ENCODE measurements around the gene SATB1. TPM values are rescaled to one million over a fixed set of nuclear protein-coding genes. Genes with fewer than 3 reads are reported as not detected.

The SATB1 gene
- total and polyA plus RNA-seq, 2 experiments from 2014 or later, result 17.4 to 28.9 TPM

DNA sequence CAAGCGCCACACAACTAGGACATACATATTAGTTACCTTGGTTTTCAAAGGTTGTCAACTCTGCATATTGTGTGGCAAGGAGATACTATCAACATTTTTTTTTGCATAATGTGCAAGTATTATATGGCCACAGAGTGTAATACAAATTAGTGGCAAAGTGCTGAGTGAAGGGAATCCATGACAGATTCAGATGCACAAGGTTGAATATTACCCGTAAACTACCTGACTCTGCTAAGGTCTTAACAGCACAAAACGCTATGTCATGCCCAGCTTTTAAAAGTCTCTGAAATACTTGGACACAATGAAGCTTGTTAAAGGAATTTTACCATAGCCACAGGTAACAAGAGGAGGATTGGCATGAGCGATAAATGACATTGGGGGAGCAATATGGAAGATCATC, 79.0 kb downstream of the SATB1 start:
- Mint-ChIP-seq H3K27ac (peak overlapping the region; percentile 94), H3K4me3 (no peak overlapping the region), H3K4me1 (peaks cover 84% of the 10 kb centered on the region), H3K27me3 (ENCODE audit: insufficient read depth, low read depth, poor library complexity) (peaks cover 3% of the 10 kb centered on the region), H3K9me3 (no peaks in the 10 kb centered on the region), H3K36me3 (ENCODE audit: low read depth) (peaks cover 14% of the 10 kb centered on the region; the same call in 2 of the 3 replicates)
- H3K9me2 ChIP-seq (ENCODE audit: insufficient read depth), result no peaks in the 10 kb centered on the region
- peak overlapping the region; percentile 94 for H3K27ac ChIP-seq (ENCODE audit: low read depth)
- H2AFZ ChIP-seq, result no peak overlapping the region
- no peaks in the 10 kb centered on the region for H3K27me3 ChIP-seq (ENCODE audit: insufficient read depth)
- no peaks in the 10 kb centered on the region for H3F3A ChIP-seq (replicated peaks; ENCODE audit: low read depth)
- peak overlapping the region; percentile 66 for H3K4me2 ChIP-seq
- no peaks in the 10 kb centered on the region for H4K20me1 ChIP-seq (replicated peaks; ENCODE audit: insufficient read depth)
- peak; percentile 54 for DNase-seq (ENCODE audit: low spot score)
- H3K79me2 ChIP-seq (replicated peaks; ENCODE audit: insufficient read depth), result no peaks in the 10 kb centered on the region
- H3K36me3 ChIP-seq (ENCODE audit: insufficient read depth), result no peaks in the 10 kb centered on the region
- peaks cover 76% of the 10 kb centered on the region for H3K4me1 ChIP-seq (ENCODE audit: insufficient read depth)
- ATAC-seq, result no peak; the same call in 2 of the 3 replicates
- H3K4me3 ChIP-seq, result no peak overlapping the region; the same call in 1 of the 2 replicates
- TF ChIP-seq CTCF (conservative IDR thresholded peaks at IDR 0.05; ENCODE audit: low read depth in 2 of 2) (no peak), NANOG (IDR thresholded peaks at IDR 0.05; ENCODE audit: borderline replicate concordance) (no peak), EZH2phosphoT487 (IDR thresholded peaks at IDR 0.05; ENCODE audit: unreplicated experiment) (no peak), EZH2 (IDR thresholded peaks at IDR 0.05; ENCODE audit: low read depth, unreplicated experiment) (no peak)
- TF ChIP-seq, protein P1, sequence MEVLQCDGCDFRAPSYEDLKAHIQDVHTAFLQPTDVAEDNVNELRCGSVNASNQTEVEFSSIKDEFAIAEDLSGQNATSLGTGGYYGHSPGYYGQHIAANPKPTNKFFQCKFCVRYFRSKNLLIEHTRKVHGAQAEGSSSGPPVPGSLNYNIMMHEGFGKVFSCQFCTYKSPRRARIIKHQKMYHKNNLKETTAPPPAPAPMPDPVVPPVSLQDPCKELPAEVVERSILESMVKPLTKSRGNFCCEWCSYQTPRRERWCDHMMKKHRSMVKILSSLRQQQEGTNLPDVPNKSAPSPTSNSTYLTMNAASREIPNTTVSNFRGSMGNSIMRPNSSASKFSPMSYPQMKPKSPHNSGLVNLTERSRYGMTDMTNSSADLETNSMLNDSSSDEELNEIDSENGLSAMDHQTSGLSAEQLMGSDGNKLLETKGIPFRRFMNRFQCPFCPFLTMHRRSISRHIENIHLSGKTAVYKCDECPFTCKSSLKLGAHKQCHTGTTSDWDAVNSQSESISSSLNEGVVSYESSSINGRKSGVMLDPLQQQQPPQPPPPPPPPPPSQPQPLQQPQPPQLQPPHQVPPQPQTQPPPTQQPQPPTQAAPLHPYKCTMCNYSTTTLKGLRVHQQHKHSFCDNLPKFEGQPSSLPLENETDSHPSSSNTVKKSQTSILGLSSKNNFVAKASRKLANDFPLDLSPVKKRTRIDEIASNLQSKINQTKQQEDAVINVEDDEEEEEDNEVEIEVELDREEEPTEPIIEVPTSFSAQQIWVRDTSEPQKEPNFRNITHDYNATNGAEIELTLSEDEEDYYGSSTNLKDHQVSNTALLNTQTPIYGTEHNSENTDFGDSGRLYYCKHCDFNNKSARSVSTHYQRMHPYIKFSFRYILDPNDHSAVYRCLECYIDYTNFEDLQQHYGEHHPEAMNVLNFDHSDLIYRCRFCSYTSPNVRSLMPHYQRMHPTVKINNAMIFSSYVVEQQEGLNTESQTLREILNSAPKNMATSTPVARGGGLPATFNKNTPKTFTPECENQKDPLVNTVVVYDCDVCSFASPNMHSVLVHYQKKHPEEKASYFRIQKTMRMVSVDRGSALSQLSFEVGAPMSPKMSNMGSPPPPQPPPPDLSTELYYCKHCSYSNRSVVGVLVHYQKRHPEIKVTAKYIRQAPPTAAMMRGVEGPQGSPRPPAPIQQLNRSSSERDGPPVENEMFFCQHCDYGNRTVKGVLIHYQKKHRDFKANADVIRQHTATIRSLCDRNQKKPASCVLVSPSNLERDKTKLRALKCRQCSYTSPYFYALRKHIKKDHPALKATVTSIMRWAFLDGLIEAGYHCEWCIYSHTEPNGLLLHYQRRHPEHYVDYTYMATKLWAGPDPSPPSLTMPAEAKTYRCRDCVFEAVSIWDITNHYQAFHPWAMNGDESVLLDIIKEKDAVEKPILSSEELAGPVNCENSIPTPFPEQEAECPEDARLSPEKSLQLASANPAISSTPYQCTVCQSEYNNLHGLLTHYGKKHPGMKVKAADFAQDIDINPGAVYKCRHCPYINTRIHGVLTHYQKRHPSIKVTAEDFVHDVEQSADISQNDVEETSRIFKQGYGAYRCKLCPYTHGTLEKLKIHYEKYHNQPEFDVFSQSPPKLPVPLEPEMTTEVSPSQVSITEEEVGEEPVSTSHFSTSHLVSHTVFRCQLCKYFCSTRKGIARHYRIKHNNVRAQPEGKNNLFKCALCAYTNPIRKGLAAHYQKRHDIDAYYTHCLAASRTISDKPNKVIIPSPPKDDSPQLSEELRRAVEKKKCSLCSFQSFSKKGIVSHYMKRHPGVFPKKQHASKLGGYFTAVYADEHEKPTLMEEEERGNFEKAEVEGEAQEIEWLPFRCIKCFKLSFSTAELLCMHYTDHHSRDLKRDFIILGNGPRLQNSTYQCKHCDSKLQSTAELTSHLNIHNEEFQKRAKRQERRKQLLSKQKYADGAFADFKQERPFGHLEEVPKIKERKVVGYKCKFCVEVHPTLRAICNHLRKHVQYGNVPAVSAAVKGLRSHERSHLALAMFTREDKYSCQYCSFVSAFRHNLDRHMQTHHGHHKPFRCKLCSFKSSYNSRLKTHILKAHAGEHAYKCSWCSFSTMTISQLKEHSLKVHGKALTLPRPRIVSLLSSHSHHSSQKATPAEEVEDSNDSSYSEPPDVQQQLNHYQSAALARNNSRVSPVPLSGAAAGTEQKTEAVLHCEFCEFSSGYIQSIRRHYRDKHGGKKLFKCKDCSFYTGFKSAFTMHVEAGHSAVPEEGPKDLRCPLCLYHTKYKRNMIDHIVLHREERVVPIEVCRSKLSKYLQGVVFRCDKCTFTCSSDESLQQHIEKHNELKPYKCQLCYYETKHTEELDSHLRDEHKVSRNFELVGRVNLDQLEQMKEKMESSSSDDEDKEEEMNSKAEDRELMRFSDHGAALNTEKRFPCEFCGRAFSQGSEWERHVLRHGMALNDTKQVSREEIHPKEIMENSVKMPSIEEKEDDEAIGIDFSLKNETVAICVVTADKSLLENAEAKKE (CRISPR knock-in tag; IDR thresholded peaks at IDR 0.05), result no peak
- TF ChIP-seq, protein P2, sequence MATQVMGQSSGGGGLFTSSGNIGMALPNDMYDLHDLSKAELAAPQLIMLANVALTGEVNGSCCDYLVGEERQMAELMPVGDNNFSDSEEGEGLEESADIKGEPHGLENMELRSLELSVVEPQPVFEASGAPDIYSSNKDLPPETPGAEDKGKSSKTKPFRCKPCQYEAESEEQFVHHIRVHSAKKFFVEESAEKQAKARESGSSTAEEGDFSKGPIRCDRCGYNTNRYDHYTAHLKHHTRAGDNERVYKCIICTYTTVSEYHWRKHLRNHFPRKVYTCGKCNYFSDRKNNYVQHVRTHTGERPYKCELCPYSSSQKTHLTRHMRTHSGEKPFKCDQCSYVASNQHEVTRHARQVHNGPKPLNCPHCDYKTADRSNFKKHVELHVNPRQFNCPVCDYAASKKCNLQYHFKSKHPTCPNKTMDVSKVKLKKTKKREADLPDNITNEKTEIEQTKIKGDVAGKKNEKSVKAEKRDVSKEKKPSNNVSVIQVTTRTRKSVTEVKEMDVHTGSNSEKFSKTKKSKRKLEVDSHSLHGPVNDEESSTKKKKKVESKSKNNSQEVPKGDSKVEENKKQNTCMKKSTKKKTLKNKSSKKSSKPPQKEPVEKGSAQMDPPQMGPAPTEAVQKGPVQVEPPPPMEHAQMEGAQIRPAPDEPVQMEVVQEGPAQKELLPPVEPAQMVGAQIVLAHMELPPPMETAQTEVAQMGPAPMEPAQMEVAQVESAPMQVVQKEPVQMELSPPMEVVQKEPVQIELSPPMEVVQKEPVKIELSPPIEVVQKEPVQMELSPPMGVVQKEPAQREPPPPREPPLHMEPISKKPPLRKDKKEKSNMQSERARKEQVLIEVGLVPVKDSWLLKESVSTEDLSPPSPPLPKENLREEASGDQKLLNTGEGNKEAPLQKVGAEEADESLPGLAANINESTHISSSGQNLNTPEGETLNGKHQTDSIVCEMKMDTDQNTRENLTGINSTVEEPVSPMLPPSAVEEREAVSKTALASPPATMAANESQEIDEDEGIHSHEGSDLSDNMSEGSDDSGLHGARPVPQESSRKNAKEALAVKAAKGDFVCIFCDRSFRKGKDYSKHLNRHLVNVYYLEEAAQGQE (IDR thresholded peaks at IDR 0.05; ENCODE audit: unreplicated experiment), result no peak
- TF ChIP-seq, protein P3, sequence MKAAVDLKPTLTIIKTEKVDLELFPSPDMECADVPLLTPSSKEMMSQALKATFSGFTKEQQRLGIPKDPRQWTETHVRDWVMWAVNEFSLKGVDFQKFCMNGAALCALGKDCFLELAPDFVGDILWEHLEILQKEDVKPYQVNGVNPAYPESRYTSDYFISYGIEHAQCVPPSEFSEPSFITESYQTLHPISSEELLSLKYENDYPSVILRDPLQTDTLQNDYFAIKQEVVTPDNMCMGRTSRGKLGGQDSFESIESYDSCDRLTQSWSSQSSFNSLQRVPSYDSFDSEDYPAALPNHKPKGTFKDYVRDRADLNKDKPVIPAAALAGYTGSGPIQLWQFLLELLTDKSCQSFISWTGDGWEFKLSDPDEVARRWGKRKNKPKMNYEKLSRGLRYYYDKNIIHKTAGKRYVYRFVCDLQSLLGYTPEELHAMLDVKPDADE (IDR thresholded peaks at IDR 0.05), result no peak
